ENCODE data around the gene UCK2.
A peak's percentile ranks its signal among the peaks of the same experiment; 100 is the strongest.

Gene UCK2

DNA sequence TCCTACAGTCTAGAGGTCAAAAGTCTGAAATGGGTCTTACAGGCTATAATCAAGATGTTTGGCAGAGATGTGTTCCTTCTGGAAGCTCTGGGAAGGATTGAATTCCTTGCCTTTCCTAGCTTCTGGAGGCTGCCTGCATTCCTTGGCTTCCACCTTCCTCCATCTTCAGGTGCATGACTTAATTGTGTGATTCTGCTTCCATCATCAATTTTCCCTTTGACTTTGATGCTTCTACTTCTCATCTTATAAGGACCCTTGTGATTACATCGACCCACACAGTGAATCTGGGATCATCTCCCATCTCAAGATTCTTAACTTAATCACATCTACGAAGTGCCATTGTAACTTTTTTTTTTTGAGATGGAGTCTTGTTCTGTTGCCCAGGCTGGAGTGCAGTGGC lies 111.4 kb downstream of the UCK2 start:
- H3K27me3 ChIP-seq (ENCODE audit: low read depth): peaks cover 3% of the 10 kb centered on the region; the same call in 1 of the 2 replicates
- in situ Hi-C loops (cut with MboI; ENCODE audit: low sequenced_read_pairs): loop anchor here (10.0 kb wide), 1 partner anchor 536 kb away; no protein-coding TSS in a partner anchor
- H3K4me1 ChIP-seq: no peaks in the 10 kb centered on the region
- no peak for DNase-seq (ENCODE audit: low spot score in 2 of 2)
- H3K9me3 ChIP-seq: no peaks in the 10 kb centered on the region
- H3K4me3 ChIP-seq: no peak overlapping the region
- H3K36me3 ChIP-seq (replicated peaks): no peaks in the 10 kb centered on the region

DNA sequence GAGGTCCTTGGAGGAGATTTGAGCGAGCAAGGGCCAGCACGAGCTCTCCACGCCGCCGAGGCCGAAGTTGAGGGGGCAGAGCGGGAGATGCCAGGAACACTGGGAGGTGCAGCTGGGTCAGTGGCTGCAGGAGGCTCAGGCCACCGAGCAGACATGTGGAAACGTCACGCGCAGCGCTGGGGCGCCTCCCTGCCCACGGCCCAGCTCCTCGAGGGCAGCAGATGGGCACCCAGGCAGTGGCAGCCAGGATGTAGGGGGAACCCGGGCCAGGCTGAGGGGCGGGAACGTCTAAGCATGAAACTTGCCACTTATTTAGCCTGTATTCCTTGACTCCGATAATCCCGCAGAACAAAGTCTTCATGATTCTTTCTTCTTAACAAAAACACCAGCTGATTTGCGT lies 114.1 kb downstream of the UCK2 start:
- Histone ChIP-seq H3K4me3 (no peak overlapping the region), H3K9me3 (no peaks in the 10 kb centered on the region), H3K36me3 (replicated peaks) (no peaks in the 10 kb centered on the region), H3K4me1 (no peaks in the 10 kb centered on the region), H3K27me3 (ENCODE audit: low read depth) (peaks cover 5% of the 10 kb centered on the region; the same call in 1 of the 2 replicates)
- in situ Hi-C loops (cut with MboI; ENCODE audit: low sequenced_read_pairs): no loop called here
- DNase-seq (ENCODE audit: low spot score in 2 of 2): no peak

DNA sequence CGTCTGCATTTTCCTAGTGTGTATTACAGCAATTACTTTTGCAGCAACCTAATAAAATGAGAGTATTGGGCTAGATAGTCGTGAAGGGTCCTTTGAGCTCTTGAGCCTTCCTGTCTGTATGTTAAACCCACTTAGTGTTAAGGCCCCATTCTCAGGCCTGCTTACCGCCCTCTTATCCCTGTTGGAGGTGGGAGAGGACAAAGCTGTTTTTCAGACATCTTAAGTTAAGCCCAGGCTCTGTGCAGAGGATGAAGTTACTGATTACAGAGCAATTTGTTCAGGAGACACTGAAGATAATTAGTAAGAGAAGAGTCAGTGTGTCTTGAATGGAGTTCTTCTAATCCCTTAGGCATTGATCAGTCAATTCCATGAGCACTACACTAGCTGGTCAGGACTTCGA lies 114.6 kb downstream of the UCK2 start:
- no peaks in the 10 kb centered on the region for H3K36me3 ChIP-seq (replicated peaks)
- H3K27me3 ChIP-seq (ENCODE audit: low read depth): peaks cover 5% of the 10 kb centered on the region; the same call in 1 of the 2 replicates
- H3K4me1 ChIP-seq: no peaks in the 10 kb centered on the region
- in situ Hi-C loops (cut with MboI; ENCODE audit: low sequenced_read_pairs): no loop called here
- DNase-seq (ENCODE audit: low spot score in 2 of 2): no peak
- no peaks in the 10 kb centered on the region for H3K9me3 ChIP-seq
- H3K4me3 ChIP-seq: no peak overlapping the region

DNA sequence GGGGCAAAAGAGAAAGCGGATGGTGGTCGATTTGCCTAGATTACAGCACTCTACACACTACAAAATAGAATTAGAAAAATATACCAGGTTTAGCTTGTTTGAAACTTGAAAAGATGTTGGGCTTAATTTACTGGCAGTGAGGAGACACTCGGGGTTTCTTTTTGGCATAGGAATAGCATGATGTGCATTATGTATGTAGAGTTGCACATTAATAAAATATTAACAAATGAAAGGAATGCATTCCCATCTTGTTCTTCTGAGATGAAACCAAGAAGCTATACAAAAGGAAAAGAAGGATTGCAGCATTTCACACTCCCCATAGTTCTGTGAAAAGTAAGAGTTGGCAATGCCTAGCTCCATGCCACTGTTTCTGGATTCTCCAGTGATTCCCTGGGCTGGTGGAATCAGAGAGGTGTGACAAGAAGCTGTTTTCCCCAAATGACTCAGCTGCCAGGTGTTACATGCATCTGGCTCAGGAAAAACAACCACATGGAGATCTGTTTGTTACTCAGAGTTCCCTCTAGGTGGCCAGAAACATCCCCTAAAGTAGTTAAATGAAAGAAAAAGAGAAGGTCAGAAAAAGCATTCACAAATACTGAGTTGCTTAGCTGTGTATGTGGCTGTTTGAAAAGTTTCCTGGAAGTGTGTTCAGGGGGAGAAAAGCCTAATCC lies 115.6 kb downstream of the UCK2 start:
- Histone ChIP-seq H3K36me3 (replicated peaks) (no peaks in the 10 kb centered on the region), H3K9me3 (no peaks in the 10 kb centered on the region), H3K4me3 (no peak overlapping the region), H3K27me3 (ENCODE audit: low read depth) (peaks cover 5% of the 10 kb centered on the region; the same call in 1 of the 2 replicates), H3K4me1 (no peaks in the 10 kb centered on the region)
- in situ Hi-C loops (cut with MboI; ENCODE audit: low sequenced_read_pairs): no loop called here
- no peak for DNase-seq (ENCODE audit: low spot score in 2 of 2)

DNA sequence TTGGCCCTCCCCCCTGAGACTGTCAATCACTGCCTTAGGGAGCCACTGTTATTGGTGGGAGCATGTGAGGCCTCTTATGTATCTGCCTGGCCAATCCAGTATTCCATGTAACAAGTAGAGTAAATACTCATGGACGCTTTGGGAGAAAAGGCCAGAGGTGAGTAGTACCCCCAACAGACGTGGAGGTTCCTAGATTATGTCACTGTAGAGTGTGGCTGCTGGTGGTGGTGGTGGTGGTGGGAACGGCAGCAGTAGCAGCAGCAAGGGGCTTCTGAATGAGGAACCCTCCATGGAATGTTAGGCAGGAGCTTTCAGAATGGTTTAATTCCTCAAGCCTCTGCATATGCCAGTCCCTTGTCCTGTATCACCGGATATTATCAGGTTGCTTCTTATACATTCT lies 118.5 kb downstream of the UCK2 start:
- no peak for DNase-seq (ENCODE audit: low spot score in 2 of 2)
- no peak overlapping the region for H3K4me3 ChIP-seq
- in situ Hi-C loops (cut with MboI; ENCODE audit: low sequenced_read_pairs): no loop called here
- peaks cover 5% of the 10 kb centered on the region; the same call in 1 of the 2 replicates for H3K27me3 ChIP-seq (ENCODE audit: low read depth)
- H3K4me1 ChIP-seq: no peaks in the 10 kb centered on the region
- no peaks in the 10 kb centered on the region for H3K36me3 ChIP-seq (replicated peaks)
- no peaks in the 10 kb centered on the region for H3K9me3 ChIP-seq

DNA sequence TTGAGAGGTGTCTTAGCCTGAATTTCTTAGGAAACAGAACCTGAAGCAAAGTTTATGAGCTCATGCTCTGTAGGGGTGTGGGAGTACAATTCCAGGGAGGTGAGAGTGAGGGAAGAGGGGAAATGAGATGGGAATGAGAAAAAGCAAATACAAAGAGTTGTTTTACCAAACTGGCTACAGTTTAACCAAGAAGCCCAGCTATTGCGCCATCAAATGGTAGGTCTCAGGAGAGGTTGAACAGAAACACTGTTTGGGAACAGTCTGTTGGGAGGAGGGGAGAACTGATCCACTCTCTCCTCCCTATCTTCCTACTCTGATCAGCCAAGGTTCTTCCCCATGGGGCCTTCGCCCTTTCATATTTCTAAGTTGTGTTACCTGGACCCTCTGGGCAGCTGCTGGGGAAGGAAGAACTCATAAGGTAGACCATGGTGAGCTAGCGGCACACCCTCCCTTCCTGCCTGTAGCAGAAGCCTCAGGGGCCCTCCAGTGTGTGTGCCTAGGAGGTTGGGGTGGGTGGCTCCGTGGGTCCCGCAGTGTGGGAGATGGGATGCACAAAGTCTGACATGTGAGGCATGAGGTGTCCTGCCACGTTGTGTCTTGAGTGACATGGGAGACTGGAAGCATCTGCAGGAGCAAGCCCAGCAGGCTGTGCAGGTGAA lies 120.5 kb downstream of the UCK2 start:
- in situ Hi-C loops (cut with MboI; ENCODE audit: low sequenced_read_pairs): no loop called here
- DNase-seq (ENCODE audit: low spot score in 2 of 2): no peak
- Histone ChIP-seq H3K27me3 (ENCODE audit: low read depth) (peaks cover 3% of the 10 kb centered on the region; the same call in 1 of the 2 replicates), H3K4me3 (no peak overlapping the region), H3K36me3 (replicated peaks) (no peaks in the 10 kb centered on the region), H3K4me1 (no peaks in the 10 kb centered on the region), H3K9me3 (no peaks in the 10 kb centered on the region)

DNA sequence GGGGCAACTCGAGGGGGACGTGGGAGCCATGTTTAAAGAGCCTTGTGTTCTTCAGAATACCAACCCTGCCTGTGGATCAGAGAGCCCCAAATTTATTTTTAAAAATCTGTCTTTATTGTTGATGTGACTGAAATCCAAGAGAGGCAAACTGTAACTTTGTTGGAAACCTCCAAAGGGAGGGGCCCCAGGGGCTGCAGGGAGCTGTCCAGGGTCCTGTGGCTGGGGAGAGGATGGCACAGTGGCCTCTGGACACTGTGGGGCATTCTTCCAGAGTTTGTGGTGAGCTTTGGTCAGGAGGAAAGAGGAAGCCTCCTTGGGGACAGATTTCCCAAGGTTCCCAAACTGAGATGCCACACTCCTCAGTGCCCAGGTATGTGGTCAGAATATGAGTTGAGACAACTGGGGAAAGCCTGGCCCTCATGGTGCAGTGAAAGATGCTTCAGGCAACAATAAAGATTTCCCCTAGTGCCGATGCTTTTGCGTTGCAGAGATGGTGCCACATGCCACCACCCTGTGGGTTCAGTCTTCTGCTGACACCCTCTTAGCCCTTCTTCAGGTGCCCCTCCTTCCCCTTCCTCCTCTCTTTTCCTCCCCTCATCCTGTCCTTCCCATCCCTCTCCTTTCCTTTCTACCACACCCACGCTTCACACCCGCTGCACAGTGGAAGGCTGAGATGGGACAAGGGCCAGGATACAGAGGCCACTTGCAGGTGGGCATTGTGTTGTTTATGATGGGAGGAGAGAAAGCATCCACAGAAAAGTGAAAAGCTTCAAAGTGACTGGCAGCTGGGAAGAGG lies 122.1 kb downstream of the UCK2 start:
- Histone ChIP-seq H3K27me3 (ENCODE audit: low read depth) (no peaks in the 10 kb centered on the region), H3K4me3 (no peak overlapping the region), H3K36me3 (replicated peaks) (no peaks in the 10 kb centered on the region), H3K4me1 (no peaks in the 10 kb centered on the region), H3K9me3 (no peaks in the 10 kb centered on the region)
- DNase-seq (ENCODE audit: low spot score in 2 of 2): peak in 1 of 2 experiments; percentile 49
- in situ Hi-C loops (cut with MboI; ENCODE audit: low sequenced_read_pairs): no loop called here

DNA sequence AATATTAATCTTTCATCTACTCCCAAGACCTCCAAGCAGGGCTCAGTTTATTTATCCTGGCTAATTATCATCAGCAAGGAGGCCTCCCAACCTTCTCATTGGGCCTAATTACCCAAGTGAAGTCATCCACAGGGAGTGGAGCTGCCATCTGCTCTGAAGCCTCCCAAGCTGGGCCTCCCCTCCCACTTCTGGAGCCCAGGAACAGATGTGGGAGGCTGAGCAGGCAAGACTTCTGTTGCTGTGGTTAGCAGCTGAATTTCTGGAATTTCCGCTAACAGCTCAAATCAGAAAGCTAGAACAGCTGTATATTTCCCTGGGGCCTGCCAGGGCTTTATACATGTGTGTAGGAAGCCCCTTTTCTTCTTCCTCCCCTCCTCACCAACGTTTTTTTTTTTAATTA lies 127.5 kb downstream of the UCK2 start:
- Histone ChIP-seq H3K4me1 (no peaks in the 10 kb centered on the region), H3K4me3 (no peak overlapping the region), H3K9me3 (no peaks in the 10 kb centered on the region), H3K36me3 (replicated peaks) (no peaks in the 10 kb centered on the region), H3K27me3 (ENCODE audit: low read depth) (no peaks in the 10 kb centered on the region)
- DNase-seq (ENCODE audit: low spot score in 2 of 2): no peak
- in situ Hi-C loops (cut with MboI; ENCODE audit: low sequenced_read_pairs): no loop called here

DNA sequence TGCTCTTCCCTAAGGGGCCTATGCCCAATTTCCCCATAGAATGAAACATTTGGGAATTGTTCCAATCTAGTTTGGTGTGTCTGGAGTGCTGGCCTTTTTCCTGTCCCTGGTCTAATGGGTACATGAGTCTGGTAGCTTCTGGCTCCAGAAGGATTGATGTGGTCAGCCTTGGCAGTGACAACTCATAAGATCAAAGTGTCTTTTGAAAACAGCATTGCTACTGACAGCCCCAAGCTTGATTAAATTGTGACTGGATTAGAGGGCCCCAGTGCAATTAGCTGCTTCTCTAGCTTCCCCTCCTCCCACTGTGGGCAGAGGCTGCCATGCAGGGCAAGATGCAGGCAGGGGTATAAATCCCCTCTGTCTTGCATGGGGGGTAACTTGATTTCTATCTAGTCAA lies 130.9 kb downstream of the UCK2 start:
- Histone ChIP-seq H3K36me3 (replicated peaks) (no peaks in the 10 kb centered on the region), H3K4me3 (no peak overlapping the region), H3K4me1 (no peaks in the 10 kb centered on the region), H3K9me3 (no peaks in the 10 kb centered on the region), H3K27me3 (ENCODE audit: low read depth) (no peaks in the 10 kb centered on the region)
- in situ Hi-C loops (cut with MboI; ENCODE audit: low sequenced_read_pairs): no loop called here
- no peak for DNase-seq (ENCODE audit: low spot score in 2 of 2)

DNA sequence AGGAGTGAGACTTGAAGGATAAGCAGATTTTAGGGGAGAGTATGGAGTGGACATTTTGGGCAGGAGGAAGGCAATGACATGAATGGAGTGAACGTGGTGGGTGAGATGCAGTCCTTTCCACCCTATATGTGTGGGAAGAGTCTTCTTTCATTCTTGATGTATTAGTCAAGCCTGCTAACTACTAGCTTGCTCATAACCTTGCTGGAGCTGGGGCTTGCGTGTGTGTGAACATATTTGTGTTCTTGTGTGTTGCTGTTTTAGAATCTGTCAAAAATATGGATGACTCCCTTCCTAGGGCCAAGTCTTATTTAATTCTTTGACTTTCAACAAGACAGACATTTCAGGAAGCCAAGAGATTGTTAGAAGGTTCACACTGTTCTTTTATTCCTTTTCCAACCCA lies 132.7 kb downstream of the UCK2 start:
- Histone ChIP-seq H3K27me3 (ENCODE audit: low read depth) (no peaks in the 10 kb centered on the region; the same call in 1 of the 2 replicates), H3K36me3 (replicated peaks) (no peaks in the 10 kb centered on the region), H3K4me3 (no peak overlapping the region), H3K4me1 (no peaks in the 10 kb centered on the region), H3K9me3 (no peaks in the 10 kb centered on the region)
- no peak for DNase-seq (ENCODE audit: low spot score in 2 of 2)
- in situ Hi-C loops (cut with MboI; ENCODE audit: low sequenced_read_pairs): no loop called here

DNA sequence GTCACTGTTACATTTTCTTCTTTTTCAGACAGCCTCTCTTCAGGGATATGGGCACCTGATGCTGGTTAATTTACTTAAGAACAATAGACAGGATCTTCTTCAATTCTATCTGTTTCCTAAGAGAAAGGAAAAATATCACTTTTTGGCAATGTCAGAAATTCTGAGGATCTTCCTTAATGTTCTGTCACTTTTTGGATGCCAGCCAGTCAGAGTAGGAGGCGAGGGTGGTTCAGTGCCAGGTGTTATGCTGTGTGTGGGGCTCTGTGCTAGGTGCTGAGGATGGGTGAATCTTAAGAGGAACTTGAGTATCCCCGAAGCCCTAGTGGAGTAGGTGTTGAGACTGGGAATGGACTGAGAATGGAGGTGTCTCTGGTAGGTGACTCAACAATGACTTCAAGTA lies 133.5 kb downstream of the UCK2 start:
- no peaks in the 10 kb centered on the region for H3K9me3 ChIP-seq
- no peaks in the 10 kb centered on the region for H3K36me3 ChIP-seq (replicated peaks)
- H3K27me3 ChIP-seq (ENCODE audit: low read depth): no peaks in the 10 kb centered on the region; the same call in 1 of the 2 replicates
- in situ Hi-C loops (cut with MboI; ENCODE audit: low sequenced_read_pairs): no loop called here
- no peak overlapping the region for H3K4me3 ChIP-seq
- H3K4me1 ChIP-seq: no peaks in the 10 kb centered on the region
- no peak for DNase-seq (ENCODE audit: low spot score in 2 of 2)
